H9 (cell line): ENCODE data around the gene CABLES1. TPM values are rescaled to one million over a fixed set of nuclear protein-coding genes. Genes with fewer than 3 reads are reported as not detected.

Experiments
- DNase-seq: peaks from one replicate; pipeline ENCODE4 v3.0.0-alpha.2; 2017
- H2AFZ ChIP-seq: one replicate; pipeline ENCODE4 v1.6.1; 2013; ENCODE audit warnings: mild to moderate bottlenecking, low read length, control low read depth, moderate library complexity
- H2AK5ac ChIP-seq: 2 replicates; pipeline ENCODE4 v1.6.1; 2013; ENCODE audit warnings: low read length, control low read depth, mixed read lengths; ENCODE audit not compliant: insufficient read length
- H2BK120ac ChIP-seq: one replicate; pipeline ENCODE4 v1.6.1; 2013; ENCODE audit warnings: low read depth, mild to moderate bottlenecking, low read length, control low read depth, inconsistent platforms; ENCODE audit not compliant: poor library complexity, severe bottlenecking
- H2BK12ac ChIP-seq: 2 replicates; pipeline ENCODE4 v1.6.1; 2013; ENCODE audit warnings: low read length, control low read depth, mixed read lengths, low read depth; ENCODE audit not compliant: insufficient read length
- H2BK15ac ChIP-seq: 2 replicates; pipeline ENCODE4 v1.6.1; 2013; ENCODE audit warnings: low read depth, low read length, control low read depth
- H2BK20ac ChIP-seq: one replicate; pipeline ENCODE4 v1.6.1; 2013; ENCODE audit warnings: low read depth, mild to moderate bottlenecking, low read length, control low read depth, inconsistent platforms; ENCODE audit not compliant: poor library complexity, severe bottlenecking
- H2BK5ac ChIP-seq: 2 replicates; pipeline ENCODE4 v1.6.1; 2013; ENCODE audit warnings: low read length, control low read depth, mixed read lengths; ENCODE audit not compliant: insufficient read length
- H3K14ac ChIP-seq: 2 replicates; pipeline ENCODE4 v1.6.1; 2013; ENCODE audit warnings: low read length, control low read depth; ENCODE audit not compliant: insufficient read depth
- H3K18ac ChIP-seq: 2 replicates; pipeline ENCODE4 v1.6.1; 2013; ENCODE audit warnings: low read depth, mild to moderate bottlenecking, mixed read lengths, low read length, control low read depth; ENCODE audit not compliant: insufficient read length
- H3K23ac ChIP-seq: 2 replicates; pipeline ENCODE4 v1.6.1; 2013; ENCODE audit warnings: low read length, control low read depth, mixed read lengths, low read depth; ENCODE audit not compliant: insufficient read length
- H3K23me2 ChIP-seq: 2 replicates; pipeline ENCODE4 v1.6.1; 2013; ENCODE audit warnings: low read depth, mild to moderate bottlenecking, mixed read lengths, low read length, control low read depth; ENCODE audit not compliant: insufficient read length, poor library complexity, severe bottlenecking
- H3K27ac ChIP-seq: 2 replicates; pipeline ENCODE4 v1.5.1; 2013; ENCODE audit warnings: low read length, control low read depth, mixed read lengths, low read depth; ENCODE audit not compliant: insufficient read length
- H3K27me3 ChIP-seq: 2 replicates; pipeline ENCODE4 v1.6.1; 2013; ENCODE audit warnings: low read length, control low read depth, inconsistent platforms; ENCODE audit not compliant: insufficient read depth
- H3K4ac ChIP-seq: 2 replicates; pipeline ENCODE4 v1.6.1; 2013; ENCODE audit warnings: low read depth, mild to moderate bottlenecking, control low read depth, inconsistent platforms, low read length, moderate library complexity
- H3K4me1 ChIP-seq: 2 replicates; pipeline ENCODE4 v1.6.1; 2013; ENCODE audit warnings: low read length, control low read depth, inconsistent platforms; ENCODE audit not compliant: insufficient read depth
- H3K4me2 ChIP-seq: 2 replicates; pipeline ENCODE4 v1.6.1; 2013; ENCODE audit warnings: low read length, control low read depth, mixed read lengths; ENCODE audit not compliant: insufficient read length, insufficient read depth
- H3K56ac ChIP-seq: 2 replicates; pipeline ENCODE4 v1.6.1; 2013; ENCODE audit warnings: low read depth, mild to moderate bottlenecking, mixed read lengths, low read length, control low read depth; ENCODE audit not compliant: insufficient read length
- H3K79me1 ChIP-seq: 2 replicates; pipeline ENCODE4 v1.6.1; 2013; ENCODE audit warnings: low read depth, mild to moderate bottlenecking, moderate library complexity, low read length, control low read depth, inconsistent platforms; ENCODE audit not compliant: insufficient read depth, poor library complexity, severe bottlenecking
- H3K79me2 ChIP-seq: 2 replicates; pipeline ENCODE4 v1.6.1; 2013; ENCODE audit warnings: low read length, control low read depth, inconsistent platforms; ENCODE audit not compliant: insufficient read depth
- H3K9ac ChIP-seq: 2 replicates; pipeline ENCODE4 v1.6.1; 2013; ENCODE audit warnings: low read length, control low read depth, mixed read lengths; ENCODE audit not compliant: insufficient read length; ENCODE audit errors: extremely low read depth
- H3K9me3 ChIP-seq: one replicate; pipeline ENCODE4 v1.6.1; 2013; ENCODE audit warnings: low read depth, low read length, inconsistent platforms; ENCODE audit not compliant: control insufficient read depth
- H3T11ph ChIP-seq: one replicate; pipeline ENCODE4 v1.6.1; 2013; ENCODE audit warnings: mild to moderate bottlenecking, low read length, control low read depth, inconsistent platforms
- H4K20me1 ChIP-seq: one replicate; pipeline ENCODE4 v1.6.1; 2013; ENCODE audit not compliant: control insufficient read depth, insufficient read length, insufficient read depth
- H4K5ac ChIP-seq: 2 replicates; pipeline ENCODE4 v1.6.1; 2013; ENCODE audit warnings: low read depth, mild to moderate bottlenecking, mixed read lengths, low read length, control low read depth; ENCODE audit not compliant: insufficient read length
- H4K8ac ChIP-seq: replicated peaks from 2 replicates; pipeline ENCODE4 v1.6.1; 2013; ENCODE audit warnings: low read length, control low read depth, mixed read lengths, low read depth; ENCODE audit not compliant: insufficient read length
- H4K91ac ChIP-seq: 2 replicates; pipeline ENCODE4 v1.6.1; 2013; ENCODE audit warnings: low read depth, mild to moderate bottlenecking, moderate library complexity, mixed read lengths, low read length, control low read depth; ENCODE audit not compliant: insufficient read length
- H3K27ac Mint-ChIP-seq, 3 experiments: 2 replicates in 2 of 3; 3 replicates in 1 of 3; pipeline ENCODE4 v1.8.0; 2020 to 2021; ENCODE audit warnings: mixed read lengths in 3 of 3, mild to moderate bottlenecking in 1 of 3, moderate library complexity in 1 of 3
- H3K27me3 Mint-ChIP-seq: 2 replicates; pipeline ENCODE4 v1.8.0; 2021; ENCODE audit warnings: low read depth, mild to moderate bottlenecking, moderate library complexity, mixed read lengths
- H3K36me3 Mint-ChIP-seq, 3 experiments: 2 replicates in 2 of 3; 3 replicates in 1 of 3; pipeline ENCODE4 v1.8.0; 2020 to 2021; ENCODE audit warnings: low read depth in 3 of 3, mixed read lengths in 3 of 3; ENCODE audit not compliant: insufficient read depth in 1 of 3
- H3K4me1 Mint-ChIP-seq, 2 experiments: 2 replicates each; pipeline ENCODE4 v1.8.0; 2020; ENCODE audit warnings: mixed read lengths in 2 of 2
- H3K4me3 Mint-ChIP-seq, 2 experiments: 2 replicates in 1 of 2; 3 replicates in 1 of 2; pipeline ENCODE4 v1.8.0; 2020 to 2021; ENCODE audit warnings: mild to moderate bottlenecking in 2 of 2, mixed read lengths in 2 of 2, moderate library complexity in 1 of 2
- H3K9me3 Mint-ChIP-seq, 2 experiments: 2 replicates in 1 of 2; 3 replicates in 1 of 2; pipeline ENCODE4 v1.8.0; 2020; ENCODE audit warnings: mild to moderate bottlenecking in 2 of 2, mixed read lengths in 2 of 2, moderate library complexity in 1 of 2
- WGBS: extraction: QIAGEN DNeasy Blood & Tissue Kit; methylation state at CpG from one replicate; pipeline ENCODE4 v1.1.7; 2013; ENCODE audit warnings: missing lambda C conversion rate, low lambda C conversion rate, mixed read lengths; ENCODE audit not compliant: insufficient read length; ENCODE audit errors: extremely low coverage; 5-methylcytosine and 5-hydroxymethylcytosine counted together
- total RNA-seq: library from RNA; stranded (reverse); gene quantifications from 2 replicates; pipeline ENCODE4 v1.2.1, GENCODE V29; 2021
- TF ChIP-seq, protein P1 (sequence below): fragments of 200-600 bp; sonication (generic); conservative IDR thresholded peaks from 3 replicates; pipeline ENCODE4 v1.8.0; 2021; ENCODE audit warnings: antibody characterized with exemption, mild to moderate bottlenecking

The CABLES1 gene
- total RNA-seq, 1 experiment from 2014 or later: 27.1 TPM

DNA sequence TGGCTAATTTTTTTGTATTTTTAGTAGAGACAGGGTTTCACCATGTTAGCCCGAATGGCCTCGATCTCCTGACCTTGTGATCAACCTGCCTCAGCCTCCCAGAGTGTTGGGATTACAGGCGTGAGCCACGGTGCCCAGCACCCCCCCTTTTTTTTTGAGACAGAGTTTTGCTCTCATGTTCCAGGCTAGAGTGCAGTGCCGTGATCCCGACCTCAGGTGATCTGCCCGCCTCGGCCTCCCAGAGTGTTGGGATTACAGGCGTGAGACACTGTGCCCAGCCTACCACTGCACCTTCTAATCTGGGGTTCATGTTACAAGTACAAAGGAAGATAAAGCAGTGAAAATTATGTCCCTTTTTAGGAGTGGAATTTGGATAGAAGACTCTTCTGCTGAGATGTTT lies 41.5 kb upstream of the CABLES1 start:
- Mint-ChIP-seq H3K9me3 (peaks cover 0 to 2% of the 10 kb centered on the region in 2 experiments; a peak in 1 of 5 replicates), H3K27me3 (peaks cover 13% of the 10 kb centered on the region), H3K27ac (peak overlapping the region in 1 of 3 experiments; percentile 62; a peak in 3 of 7 replicates), H3K4me3 (no peak overlapping the region; a peak in 1 of 5 replicates), H3K36me3 (no peaks in the 10 kb centered on the region), H3K4me1 (peaks cover 15% of the 10 kb centered on the region in 2 experiments)
- no peak overlapping the region for H3K4ac ChIP-seq
- peaks cover 6% of the 10 kb centered on the region for H3K4me1 ChIP-seq
- H3K27ac ChIP-seq: no peak overlapping the region
- no peak overlapping the region for H3K23ac ChIP-seq
- H4K91ac ChIP-seq: no peak overlapping the region
- H3T11ph ChIP-seq: no peak overlapping the region
- no peak overlapping the region for H4K8ac ChIP-seq
- DNase-seq: no peak
- H4K5ac ChIP-seq: no peak overlapping the region
- H3K79me2 ChIP-seq: no peaks in the 10 kb centered on the region
- H3K9ac ChIP-seq: no peak overlapping the region
- WGBS: no CpG with 5 or more reads among the region's 9 CpGs
- no peak overlapping the region for H3K56ac ChIP-seq
- no peak overlapping the region for H2BK12ac ChIP-seq
- no peak overlapping the region for H3K4me2 ChIP-seq
- no peak overlapping the region for H2BK5ac ChIP-seq
- no peak overlapping the region for H2BK15ac ChIP-seq
- H3K23me2 ChIP-seq: no peaks in the 10 kb centered on the region
- no peak overlapping the region for H2BK20ac ChIP-seq
- TF ChIP-seq, protein P1, sequence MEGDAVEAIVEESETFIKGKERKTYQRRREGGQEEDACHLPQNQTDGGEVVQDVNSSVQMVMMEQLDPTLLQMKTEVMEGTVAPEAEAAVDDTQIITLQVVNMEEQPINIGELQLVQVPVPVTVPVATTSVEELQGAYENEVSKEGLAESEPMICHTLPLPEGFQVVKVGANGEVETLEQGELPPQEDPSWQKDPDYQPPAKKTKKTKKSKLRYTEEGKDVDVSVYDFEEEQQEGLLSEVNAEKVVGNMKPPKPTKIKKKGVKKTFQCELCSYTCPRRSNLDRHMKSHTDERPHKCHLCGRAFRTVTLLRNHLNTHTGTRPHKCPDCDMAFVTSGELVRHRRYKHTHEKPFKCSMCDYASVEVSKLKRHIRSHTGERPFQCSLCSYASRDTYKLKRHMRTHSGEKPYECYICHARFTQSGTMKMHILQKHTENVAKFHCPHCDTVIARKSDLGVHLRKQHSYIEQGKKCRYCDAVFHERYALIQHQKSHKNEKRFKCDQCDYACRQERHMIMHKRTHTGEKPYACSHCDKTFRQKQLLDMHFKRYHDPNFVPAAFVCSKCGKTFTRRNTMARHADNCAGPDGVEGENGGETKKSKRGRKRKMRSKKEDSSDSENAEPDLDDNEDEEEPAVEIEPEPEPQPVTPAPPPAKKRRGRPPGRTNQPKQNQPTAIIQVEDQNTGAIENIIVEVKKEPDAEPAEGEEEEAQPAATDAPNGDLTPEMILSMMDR: no peak
- H3K14ac ChIP-seq: no peak overlapping the region
- no peak overlapping the region for H2AK5ac ChIP-seq
- H2BK120ac ChIP-seq: no peak overlapping the region
- no peaks in the 10 kb centered on the region for H4K20me1 ChIP-seq
- H2AFZ ChIP-seq: no peak overlapping the region
- no peaks in the 10 kb centered on the region for H3K9me3 ChIP-seq
- no peaks in the 10 kb centered on the region for H3K27me3 ChIP-seq
- H3K79me1 ChIP-seq: no peaks in the 10 kb centered on the region
- no peak overlapping the region for H3K18ac ChIP-seq
